Measurements from ENCODE around the gene SLC24A3.

The SLC24A3 gene

DNA sequence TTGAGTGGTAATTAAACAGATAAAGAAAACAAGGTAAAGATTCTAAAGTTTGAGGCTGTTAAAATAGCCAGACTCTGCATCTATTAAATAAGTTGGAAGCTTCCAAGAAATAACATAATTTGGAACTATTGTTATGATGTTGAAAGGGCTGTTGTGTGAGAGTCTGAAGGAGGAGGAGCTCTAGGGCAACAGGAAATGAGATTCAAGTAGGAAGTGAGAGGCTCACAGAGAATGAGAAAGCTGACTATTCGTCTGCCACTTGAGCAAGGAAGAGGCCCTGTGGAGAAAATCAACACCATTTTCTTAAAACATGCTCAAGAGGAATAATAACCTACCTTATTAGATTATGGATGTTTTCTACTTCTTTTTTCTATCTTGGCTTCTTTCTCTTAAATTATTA, 185.2 kb downstream of the SLC24A3 start:
- Histone ChIP-seq H3K9me3 (replicated peaks in 1 of 2; ENCODE audit: control insufficient read depth in 2 of 2, insufficient read depth in 1 of 2, low read depth in 1 of 2, low read length in 2 of 2) (peaks cover 0 to 2% of the 10 kb centered on the region in 2 donors), H3K9ac (ENCODE audit: low read depth, low read length, poor library complexity) (no peak overlapping the region), H3K4me3 (ENCODE audit: low read length in 2 of 2) (no peak overlapping the region), H2BK5ac (ENCODE audit: low read length) (no peak overlapping the region), H2AK5ac (ENCODE audit: low read depth, low read length) (no peak overlapping the region), H3K23ac (ENCODE audit: low read depth, low read length, poor library complexity) (no peak overlapping the region), H4K8ac (ENCODE audit: low read depth, low read length) (no peak overlapping the region), H3K36me3 (replicated peaks in 1 of 2; ENCODE audit: control insufficient read depth in 2 of 2, insufficient read depth in 2 of 2, low read length in 2 of 2) (no peaks in the 10 kb centered on the region), H3K14ac (ENCODE audit: low read length) (no peak overlapping the region), H3K18ac (ENCODE audit: low read length) (no peak overlapping the region), H2BK12ac (ENCODE audit: low read length) (no peak overlapping the region), H3K4ac (ENCODE audit: low read length) (no peak overlapping the region), H2BK15ac (ENCODE audit: low read length) (no peak overlapping the region), H3K27me3 (ENCODE audit: control insufficient read depth in 3 of 3, insufficient read depth in 3 of 3, low read depth in 1 of 3, low read length in 3 of 3) (no peaks in the 10 kb centered on the region), H2BK120ac (ENCODE audit: low read depth, low read length) (no peak overlapping the region), H3K4me1 (ENCODE audit: control insufficient read depth in 2 of 2, insufficient read depth in 1 of 2, low read depth in 1 of 2, low read length in 2 of 2) (no peaks in the 10 kb centered on the region), H4K91ac (ENCODE audit: low read depth, low read length, poor library complexity) (no peak overlapping the region), H3K27ac (replicated peaks; ENCODE audit: low read length) (no peak overlapping the region), H3K79me1 (ENCODE audit: low read depth, low read length) (no peaks in the 10 kb centered on the region), H3K4me2 (ENCODE audit: insufficient read depth, low read length, poor library complexity, severe bottlenecking) (no peak overlapping the region), H2AFZ (ENCODE audit: low read length) (peak overlapping the region; percentile 35)
- WGBS, 2 donors (ENCODE audit: extremely low coverage in 2 of 2, insufficient read length in 2 of 2, insufficient replicate concordance in 1 of 2) = no CpG with 5 or more reads among the region's 1 CpG
- DNase-seq (ENCODE audit: low spot score) = no peak

- Histone ChIP-seq H2BK15ac (ENCODE audit: low read length) (no peak overlapping the region), H3K9ac (ENCODE audit: low read depth, low read length, poor library complexity) (no peak overlapping the region), H3K4ac (ENCODE audit: low read length) (no peak overlapping the region), H2AK5ac (ENCODE audit: low read depth, low read length) (no peak overlapping the region), H2BK5ac (ENCODE audit: low read length) (no peak overlapping the region), H3K14ac (ENCODE audit: low read length) (no peak overlapping the region), H2BK120ac (ENCODE audit: low read depth, low read length) (no peak overlapping the region), H3K27ac (replicated peaks; ENCODE audit: low read length) (no peak overlapping the region), H3K27me3 (ENCODE audit: control insufficient read depth in 3 of 3, insufficient read depth in 3 of 3, low read depth in 1 of 3, low read length in 3 of 3) (no peaks in the 10 kb centered on the region), H3K4me1 (ENCODE audit: control insufficient read depth in 2 of 2, insufficient read depth in 1 of 2, low read depth in 1 of 2, low read length in 2 of 2) (no peaks in the 10 kb centered on the region), H3K4me3 (ENCODE audit: low read length in 2 of 2) (no peak overlapping the region), H4K8ac (ENCODE audit: low read depth, low read length) (no peak overlapping the region), H3K4me2 (ENCODE audit: insufficient read depth, low read length, poor library complexity, severe bottlenecking) (no peak overlapping the region), H2BK12ac (ENCODE audit: low read length) (no peak overlapping the region), H3K36me3 (replicated peaks in 1 of 2; ENCODE audit: control insufficient read depth in 2 of 2, insufficient read depth in 2 of 2, low read length in 2 of 2) (no peaks in the 10 kb centered on the region), H3K18ac (ENCODE audit: low read length) (no peak overlapping the region), H2AFZ (ENCODE audit: low read length) (no peak overlapping the region), H3K9me3 (replicated peaks in 1 of 2; ENCODE audit: control insufficient read depth in 2 of 2, insufficient read depth in 1 of 2, low read depth in 1 of 2, low read length in 2 of 2) (no peaks in the 10 kb centered on the region), H3K23ac (ENCODE audit: low read depth, low read length, poor library complexity) (no peak overlapping the region), H4K91ac (ENCODE audit: low read depth, low read length, poor library complexity) (no peak overlapping the region), H3K79me1 (ENCODE audit: low read depth, low read length) (no peaks in the 10 kb centered on the region)
- no peak for DNase-seq (ENCODE audit: low spot score)
- WGBS, 2 donors (ENCODE audit: extremely low coverage in 2 of 2, insufficient read length in 2 of 2, insufficient replicate concordance in 1 of 2) = no CpG with 5 or more reads among the region's 4 CpGs
Observed at GRCh38 chr20:19401096-19401495, 188.7 kb downstream of the SLC24A3 start.

DNA sequence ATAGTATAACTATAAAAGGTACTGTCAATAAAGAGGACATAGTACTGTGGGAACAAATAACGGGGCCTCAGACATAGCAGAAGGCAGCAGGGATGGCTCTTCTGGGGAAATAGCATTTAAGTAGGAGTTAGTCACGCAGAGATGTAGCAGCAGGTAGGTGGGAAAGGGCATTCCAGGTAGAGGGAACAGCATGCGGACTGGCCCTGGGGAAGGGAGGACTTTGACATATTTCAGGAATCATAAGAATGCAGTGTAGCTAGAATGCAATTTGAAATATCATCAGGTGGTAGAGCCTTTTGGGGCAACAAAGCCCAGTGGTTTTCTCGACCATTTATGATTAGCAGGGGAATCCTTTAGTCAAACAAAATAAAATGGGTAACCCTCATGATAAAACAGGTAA, 191.1 kb downstream of the SLC24A3 start:
- H4K91ac ChIP-seq (ENCODE audit: low read depth, low read length, poor library complexity) = no peak overlapping the region
- H2BK12ac ChIP-seq (ENCODE audit: low read length) = no peak overlapping the region
- no peaks in the 10 kb centered on the region for H3K36me3 ChIP-seq (replicated peaks in 1 of 2; ENCODE audit: control insufficient read depth in 2 of 2, insufficient read depth in 2 of 2, low read length in 2 of 2)
- no peaks in the 10 kb centered on the region for H3K4me1 ChIP-seq (ENCODE audit: control insufficient read depth in 2 of 2, insufficient read depth in 1 of 2, low read depth in 1 of 2, low read length in 2 of 2)
- DNase-seq (ENCODE audit: low spot score) = no peak
- no peak overlapping the region for H2BK120ac ChIP-seq (ENCODE audit: low read depth, low read length)
- no peak overlapping the region for H4K8ac ChIP-seq (ENCODE audit: low read depth, low read length)
- H3K18ac ChIP-seq (ENCODE audit: low read length) = no peak overlapping the region
- H3K4me2 ChIP-seq (ENCODE audit: insufficient read depth, low read length, poor library complexity, severe bottlenecking) = no peak overlapping the region
- no peak overlapping the region for H3K4me3 ChIP-seq (ENCODE audit: low read length in 2 of 2)
- H2BK15ac ChIP-seq (ENCODE audit: low read length) = no peak overlapping the region
- H3K4ac ChIP-seq (ENCODE audit: low read length) = no peak overlapping the region
- H2AK5ac ChIP-seq (ENCODE audit: low read depth, low read length) = no peak overlapping the region
- H3K27ac ChIP-seq (replicated peaks; ENCODE audit: low read length) = no peak overlapping the region
- H3K27me3 ChIP-seq (ENCODE audit: control insufficient read depth in 3 of 3, insufficient read depth in 3 of 3, low read depth in 1 of 3, low read length in 3 of 3) = no peaks in the 10 kb centered on the region
- H3K9ac ChIP-seq (ENCODE audit: low read depth, low read length, poor library complexity) = no peak overlapping the region
- no CpG with 5 or more reads among the region's 4 CpGs for WGBS, 2 donors (ENCODE audit: extremely low coverage in 2 of 2, insufficient read length in 2 of 2, insufficient replicate concordance in 1 of 2)
- H3K9me3 ChIP-seq (replicated peaks in 1 of 2; ENCODE audit: control insufficient read depth in 2 of 2, insufficient read depth in 1 of 2, low read depth in 1 of 2, low read length in 2 of 2) = no peaks in the 10 kb centered on the region
- no peaks in the 10 kb centered on the region for H3K79me1 ChIP-seq (ENCODE audit: low read depth, low read length)
- no peak overlapping the region for H2AFZ ChIP-seq (ENCODE audit: low read length)
- H3K14ac ChIP-seq (ENCODE audit: low read length) = no peak overlapping the region
- H3K23ac ChIP-seq (ENCODE audit: low read depth, low read length, poor library complexity) = no peak overlapping the region
- H2BK5ac ChIP-seq (ENCODE audit: low read length) = no peak overlapping the region

DNA sequence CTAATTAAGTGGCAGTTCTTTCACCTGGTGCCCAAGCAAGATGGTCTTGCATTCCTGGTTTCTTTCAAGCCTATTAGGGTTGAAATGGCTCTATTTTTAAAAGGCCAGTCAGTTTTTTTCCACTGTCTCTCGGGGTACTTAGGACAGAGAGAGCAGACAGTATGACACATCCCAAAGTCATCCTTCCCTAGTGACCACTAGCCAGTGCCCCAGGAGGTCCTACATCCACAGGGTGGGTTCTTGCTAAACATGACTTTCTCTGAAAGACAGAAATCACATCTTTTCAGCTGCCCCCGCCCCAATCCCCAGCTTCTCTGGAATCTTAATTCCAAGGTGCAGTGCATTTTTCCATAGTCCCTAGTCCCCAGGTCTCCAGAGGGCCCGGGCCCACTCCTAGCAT, 192.4 kb downstream of the SLC24A3 start:
- Histone ChIP-seq H3K36me3 (replicated peaks in 1 of 2; ENCODE audit: control insufficient read depth in 2 of 2, insufficient read depth in 2 of 2, low read length in 2 of 2) (no peaks in the 10 kb centered on the region), H2BK5ac (ENCODE audit: low read length) (no peak overlapping the region), H3K14ac (ENCODE audit: low read length) (no peak overlapping the region), H3K4me3 (ENCODE audit: low read length in 2 of 2) (no peak overlapping the region), H2BK12ac (ENCODE audit: low read length) (no peak overlapping the region), H3K9me3 (replicated peaks in 1 of 2; ENCODE audit: control insufficient read depth in 2 of 2, insufficient read depth in 1 of 2, low read depth in 1 of 2, low read length in 2 of 2) (no peaks in the 10 kb centered on the region), H3K4ac (ENCODE audit: low read length) (no peak overlapping the region), H4K91ac (ENCODE audit: low read depth, low read length, poor library complexity) (no peak overlapping the region), H3K4me1 (ENCODE audit: control insufficient read depth in 2 of 2, insufficient read depth in 1 of 2, low read depth in 1 of 2, low read length in 2 of 2) (no peaks in the 10 kb centered on the region), H2AK5ac (ENCODE audit: low read depth, low read length) (no peak overlapping the region), H3K23ac (ENCODE audit: low read depth, low read length, poor library complexity) (no peak overlapping the region), H2BK15ac (ENCODE audit: low read length) (no peak overlapping the region), H2AFZ (ENCODE audit: low read length) (no peak overlapping the region), H2BK120ac (ENCODE audit: low read depth, low read length) (no peak overlapping the region), H3K4me2 (ENCODE audit: insufficient read depth, low read length, poor library complexity, severe bottlenecking) (no peak overlapping the region), H3K9ac (ENCODE audit: low read depth, low read length, poor library complexity) (no peak overlapping the region), H3K27me3 (ENCODE audit: control insufficient read depth in 3 of 3, insufficient read depth in 3 of 3, low read depth in 1 of 3, low read length in 3 of 3) (no peaks in the 10 kb centered on the region), H4K8ac (ENCODE audit: low read depth, low read length) (no peak overlapping the region), H3K27ac (replicated peaks; ENCODE audit: low read length) (no peak overlapping the region), H3K79me1 (ENCODE audit: low read depth, low read length) (no peaks in the 10 kb centered on the region), H3K18ac (ENCODE audit: low read length) (no peak overlapping the region)
- DNase-seq (ENCODE audit: low spot score) = no peak
- no CpG with 5 or more reads among the region's 3 CpGs for WGBS, 2 donors (ENCODE audit: extremely low coverage in 2 of 2, insufficient read length in 2 of 2, insufficient replicate concordance in 1 of 2)
